ENCODE results near the gene TMF1. TPM values are rescaled to one million over a fixed set of nuclear protein-coding genes. Genes with fewer than 3 reads are reported as not detected.

The TMF1 gene
- total and polyA plus RNA-seq, 2 of the 8 experiments (the other 6 are each of a cell fraction or from before 2014, with no cell fraction given): 1.4 to 18.3 TPM

- no peak overlapping the region for H3K23ac ChIP-seq (ENCODE audit: insufficient read length)
- H2BK120ac ChIP-seq (replicated peaks; ENCODE audit: low read depth, low read length): no peak overlapping the region
- H2AFZ ChIP-seq (ENCODE audit: low read length): no peak overlapping the region
- H3K4ac ChIP-seq (replicated peaks; ENCODE audit: insufficient read length, low read depth, low read length): no peak overlapping the region
- no peak overlapping the region for H4K5ac ChIP-seq (ENCODE audit: insufficient read length, low read depth, low read length)
- no peaks in the 10 kb centered on the region for H4K20me1 ChIP-seq (replicated peaks in 1 of 2; ENCODE audit: control insufficient read depth in 1 of 2, insufficient read depth in 2 of 2, low read length in 2 of 2)
- H3K27ac ChIP-seq (ENCODE audit: low read depth, low read length): no peak overlapping the region
- no peaks in the 10 kb centered on the region for H3K4me1 ChIP-seq (replicated peaks in 1 of 4; ENCODE audit: control insufficient read depth in 3 of 4, insufficient read depth in 4 of 4, low read length in 3 of 4)
- FAIRE-seq: no peak
- no peak overlapping the region for H2BK5ac ChIP-seq (ENCODE audit: low read depth, low read length)
- DNase-seq (ENCODE audit: low read depth in 1 of 2, low spot score in 2 of 2): no peak
- H3K14ac ChIP-seq (ENCODE audit: insufficient read length): no peak overlapping the region
- POLR2A ChIA-PET (ENCODE audit: partially characterized antibody): interaction anchor here (1.1 to 1.2 kb wide), 2 partner anchors 10 to 21 kb away, joined by 3 to 7 read pairs; no protein-coding TSS in a partner anchor
- CTCF ChIA-PET (ENCODE audit: partially characterized antibody): interaction anchor here (1.3 kb wide), 1 partner anchor 27 kb away, joined by 3 read pairs; no protein-coding TSS in a partner anchor
- no peak overlapping the region for H3K56ac ChIP-seq (replicated peaks; ENCODE audit: insufficient read length, low read depth, low read length)
- H3K79me1 ChIP-seq (ENCODE audit: low read depth, low read length): no peaks in the 10 kb centered on the region
- H3K4me3 ChIP-seq (ENCODE audit: extremely low read depth in 1 of 4, insufficient read depth in 2 of 4, low read depth in 3 of 4, low read length in 4 of 4): no peak overlapping the region
- H2BK20ac ChIP-seq (ENCODE audit: low read length): no peak overlapping the region
- H3K36me3 ChIP-seq (ENCODE audit: control insufficient read depth in 2 of 4, insufficient read depth in 4 of 4, low read length in 3 of 4): peaks cover 0 to 30% (median 4%) of the 10 kb centered on the region in 4 experiments; a peak in 6 of 8 replicates
- no peak overlapping the region for H3K9ac ChIP-seq (replicated peaks in 1 of 4; ENCODE audit: extremely low read depth in 1 of 4, low read depth in 3 of 4, low read length in 3 of 4)
- no peak overlapping the region for H4K8ac ChIP-seq (ENCODE audit: extremely low read depth, insufficient read depth, low read length)
- H3K9me3 ChIP-seq (ENCODE audit: insufficient read depth in 2 of 2, low read depth in 1 of 2, low read length in 1 of 2): no peaks in the 10 kb centered on the region
- H3K23me2 ChIP-seq (ENCODE audit: low read depth, low read length): no peaks in the 10 kb centered on the region
- no peak overlapping the region for H3K4me2 ChIP-seq (ENCODE audit: insufficient read depth in 1 of 2, low read depth in 2 of 2, low read length in 2 of 2)
- no peaks in the 10 kb centered on the region for H3K27me3 ChIP-seq (replicated peaks in 1 of 4; ENCODE audit: control insufficient read depth in 3 of 4, extremely low read depth in 1 of 4, insufficient read depth in 3 of 4, low read length in 3 of 4)
- no peak overlapping the region for H2AK5ac ChIP-seq (ENCODE audit: low read depth, low read length)
- H4K91ac ChIP-seq (replicated peaks; ENCODE audit: insufficient read length, low read length): no peak overlapping the region
- no peaks in the 10 kb centered on the region for H3K79me2 ChIP-seq (ENCODE audit: control insufficient read depth in 1 of 2, insufficient read depth in 2 of 2, low read length in 2 of 2)
- H2BK15ac ChIP-seq (ENCODE audit: low read length): no peak overlapping the region
- no peak overlapping the region for H3K18ac ChIP-seq (ENCODE audit: extremely low read depth, low read length)
- no peak overlapping the region for H2BK12ac ChIP-seq (ENCODE audit: low read depth, low read length)
- TF ChIP-seq RNF2 (IDR thresholded peaks at IDR 0.05; ENCODE audit: borderline replicate concordance, low read depth, low read length, missing control alignments, poor library complexity, severe bottlenecking): no peak
- TF ChIP-seq KDM4A (IDR thresholded peaks at IDR 0.05; ENCODE audit: low read depth, low read length, severe bottlenecking): no peak
- no peak for TF ChIP-seq SAP30 (IDR thresholded peaks at IDR 0.05; ENCODE audit: insufficient read depth, insufficient replicate concordance, low read length)
These were observed 53.0 kb downstream of the TMF1 start for GRCh38 chr3:68999158-68999557.

All from H1 (cell line).